Calu3 (cell line): ENCODE data around the gene HEBP1. TPM values are rescaled to one million over a fixed set of nuclear protein-coding genes. Genes with fewer than 3 reads are reported as not detected.

ENCODE experiments used
- BruUV-seq: library from RNA; stranded (reverse); fragments of 400-500 nt; replicated peaks from 2 replicates; lab custom pipeline; 2021; lab: Mats Ljungman, UMichigan
- CTCF ChIA-PET: fragments of 300-600 bp; sonication (Branson Sonifier 250); formaldehyde crosslinking; loops from one replicate; lab custom pipeline; 2022; ENCODE audit warnings: antibody characterized with exemption; lab: Charles Lee
- DNase-seq: peaks from one replicate; pipeline ENCODE4 v3.0.0; 2022
- H3K27ac Mint-ChIP-seq: one replicate; pipeline ENCODE4 v1.8.0; 2022; ENCODE audit warnings: mixed read lengths; ENCODE audit not compliant: unreplicated experiment
- H3K27me3 Mint-ChIP-seq: one replicate; pipeline ENCODE4 v1.8.0; 2022; ENCODE audit warnings: mixed read lengths; ENCODE audit not compliant: unreplicated experiment
- H3K36me3 Mint-ChIP-seq: one replicate; pipeline ENCODE4 v1.8.0; 2022; ENCODE audit warnings: mild to moderate bottlenecking, moderate library complexity, mixed read lengths; ENCODE audit not compliant: insufficient read depth, unreplicated experiment
- H3K4me1 Mint-ChIP-seq: one replicate; pipeline ENCODE4 v1.8.0; 2022; ENCODE audit warnings: mild to moderate bottlenecking, low read depth, mixed read lengths; ENCODE audit not compliant: unreplicated experiment
- H3K4me3 Mint-ChIP-seq: one replicate; pipeline ENCODE4 v1.8.0; 2022; ENCODE audit warnings: mild to moderate bottlenecking, low read depth, moderate library complexity, mixed read lengths; ENCODE audit not compliant: unreplicated experiment
- H3K9me3 Mint-ChIP-seq: one replicate; pipeline ENCODE4 v1.8.0; 2022; ENCODE audit warnings: low read depth, mixed read lengths; ENCODE audit not compliant: unreplicated experiment
- CTCF ChIP-seq: fragments of 200-600 bp; IDR thresholded peaks from one replicate; pipeline ENCODE4 v1.8.0; 2022; ENCODE audit warnings: antibody characterized with exemption; ENCODE audit not compliant: unreplicated experiment
- intact Hi-C: fragments of 100-400 bp; cut with micrococcal nuclease; formaldehyde crosslinking; loops from one replicate; pipeline ENCODE4 v1.10.0; 2022; ENCODE audit not compliant: unreplicated experiment
- total RNA-seq: library from RNA; stranded (reverse); gene quantifications from 2 replicates; pipeline ENCODE4 v1.2.3, GENCODE V29; 2022

The HEBP1 gene
- total RNA-seq, 1 experiment from 2014 or later: 10.6 TPM

GRCh38 chr12:12952036-12952435 is 48.0 kb downstream of the HEBP1 start, which contains the start of gene GPRC5D:
Gene GPRC5D (minus strand): TSS chr12:12952170. CDS start chr12:12950384, 1,786 bp downstream.
- no peak for DNase-seq
- CTCF ChIA-PET: no interaction called here
- H3K36me3 Mint-ChIP-seq: peaks cover 10% of the 10 kb centered on the region
- H3K4me3 Mint-ChIP-seq: no peak within 1 kb of the TSS
- no peaks in the 10 kb centered on the region for H3K27me3 Mint-ChIP-seq
- peaks cover 10% of the 10 kb centered on the region for H3K9me3 Mint-ChIP-seq
- intact Hi-C loops: no loop called here
- TF ChIP-seq CTCF: no peak
- no peak within 1 kb of the TSS for H3K27ac Mint-ChIP-seq
- no TSS peak for BruUV-seq
- peaks cover 32% of the 10 kb centered on the region for H3K4me1 Mint-ChIP-seq

DNA sequence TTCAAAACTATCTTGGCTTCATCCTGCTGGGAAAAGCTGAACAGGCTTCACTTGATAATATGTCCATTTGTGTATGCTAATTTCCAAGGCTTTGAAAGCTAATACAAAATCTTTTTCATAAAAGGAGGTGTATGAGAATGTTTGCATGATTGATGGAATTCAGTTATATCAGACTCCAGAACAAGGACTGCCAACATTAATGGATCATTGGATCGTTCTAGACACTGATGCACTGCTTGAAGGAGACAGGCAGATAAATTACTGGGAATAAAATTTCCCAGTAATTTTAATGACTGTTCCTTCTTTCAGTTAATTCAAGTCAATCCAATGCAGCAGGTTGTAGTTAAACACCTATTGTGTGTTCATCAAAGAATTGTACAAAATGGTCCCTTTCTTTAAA is 48.6 kb downstream of the HEBP1 start:
- BruUV-seq: no TSS peak
- H3K4me1 Mint-ChIP-seq: peaks cover 35% of the 10 kb centered on the region
- DNase-seq: no peak
- intact Hi-C loops: no loop called here
- H3K27me3 Mint-ChIP-seq: no peaks in the 10 kb centered on the region
- no peak for TF ChIP-seq CTCF
- no peak overlapping the region for H3K4me3 Mint-ChIP-seq
- peaks cover 9% of the 10 kb centered on the region for H3K36me3 Mint-ChIP-seq
- no peak overlapping the region for H3K27ac Mint-ChIP-seq
- peaks cover 10% of the 10 kb centered on the region for H3K9me3 Mint-ChIP-seq
- CTCF ChIA-PET: no interaction called here

DNA sequence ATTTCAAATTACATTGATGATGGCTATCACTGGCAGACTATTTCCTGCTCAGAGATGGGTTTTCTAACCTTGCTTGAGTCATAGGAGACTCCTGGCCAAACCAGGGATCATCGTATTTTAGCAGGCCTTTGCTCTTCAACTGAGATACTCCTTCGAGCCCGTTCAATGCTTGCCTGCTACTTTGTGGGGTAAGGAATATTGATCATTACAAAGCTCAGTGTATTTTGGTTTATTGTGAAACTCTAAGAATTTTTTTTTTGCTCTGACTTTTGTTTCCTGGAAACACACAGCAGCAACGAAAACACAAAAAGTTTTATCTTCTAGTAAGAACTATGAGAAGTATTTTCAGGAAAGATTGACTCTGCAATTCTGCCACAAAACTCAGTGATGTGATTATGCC is 52.2 kb downstream of the HEBP1 start:
- intact Hi-C loops: no loop called here
- H3K27me3 Mint-ChIP-seq: no peaks in the 10 kb centered on the region
- CTCF ChIA-PET: no interaction called here
- H3K36me3 Mint-ChIP-seq: peaks cover 7% of the 10 kb centered on the region
- H3K9me3 Mint-ChIP-seq: no peaks in the 10 kb centered on the region
- H3K4me3 Mint-ChIP-seq: no peak overlapping the region
- TF ChIP-seq CTCF: no peak
- H3K4me1 Mint-ChIP-seq: peaks cover 20% of the 10 kb centered on the region
- H3K27ac Mint-ChIP-seq: no peak overlapping the region
- DNase-seq: no peak
- no TSS peak for BruUV-seq

DNA sequence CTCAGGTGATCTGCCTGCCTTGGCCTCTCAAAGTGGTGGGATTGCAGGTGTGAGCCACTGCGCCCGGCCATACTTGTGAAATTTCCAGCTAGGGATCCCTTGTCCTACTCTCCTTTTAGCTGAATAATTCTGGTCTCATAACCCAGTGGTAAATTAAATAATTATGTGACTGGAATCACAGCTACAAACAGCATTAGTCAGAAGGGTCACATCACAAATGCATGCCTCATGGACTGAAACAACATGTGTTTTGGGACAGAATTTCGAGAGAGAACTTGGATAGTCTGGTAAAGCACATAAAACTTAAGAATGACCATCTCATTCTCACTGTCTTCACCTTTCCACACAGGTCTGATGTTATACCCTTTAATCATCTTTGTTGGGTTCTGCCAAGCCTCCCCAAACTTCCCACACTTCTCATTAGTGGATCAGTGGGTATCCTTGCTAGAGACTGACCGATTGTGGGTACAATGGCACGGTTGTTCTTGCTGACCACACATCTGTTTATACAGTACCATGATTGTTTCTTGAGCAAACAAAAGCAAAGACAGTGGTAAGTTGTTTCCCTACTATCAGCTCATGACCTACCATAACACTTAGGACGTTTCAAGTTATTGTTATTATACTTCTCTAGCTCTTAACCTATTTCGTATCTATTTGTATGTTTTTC is 53.2 kb downstream of the HEBP1 start:
- intact Hi-C loops: no loop called here
- CTCF ChIA-PET: interaction anchor here (0.7 to 1.4 kb wide), 2 partner anchors 29 to 302 kb away, joined by 3 to 6 read pairs; no protein-coding TSS in a partner anchor
- H3K36me3 Mint-ChIP-seq: peaks cover 7% of the 10 kb centered on the region
- peaks cover 20% of the 10 kb centered on the region for H3K4me1 Mint-ChIP-seq
- no peak for TF ChIP-seq CTCF
- BruUV-seq: no TSS peak
- H3K27me3 Mint-ChIP-seq: no peaks in the 10 kb centered on the region
- H3K9me3 Mint-ChIP-seq: no peaks in the 10 kb centered on the region
- H3K27ac Mint-ChIP-seq: no peak overlapping the region
- no peak for DNase-seq
- no peak overlapping the region for H3K4me3 Mint-ChIP-seq
